HCT116 (cell line): Measurements from ENCODE around the gene PCDH17. TPM values are rescaled to one million over a fixed set of nuclear protein-coding genes. Genes with fewer than 3 reads are reported as not detected.

Experiments
- ATAC-seq: fragments of 200-7000 bp; cut with Tn5 transposase; 2 replicates; pipeline ENCODE4 v1.9.1; 2020; ENCODE audit warnings: mild to moderate bottlenecking, moderate library complexity
- BruUV-seq: library from RNA; stranded (reverse); fragments of 400-500 nt; replicated peaks from 2 replicates; lab custom pipeline; 2021; lab: Mats Ljungman, UMichigan
- CTCF ChIA-PET: fragments of 300-600 bp; sonication (Branson Sonifier 250); formaldehyde crosslinking; loops from one replicate; lab custom pipeline; 2021; ENCODE audit warnings: antibody characterized with exemption; lab: Charles Lee
- POLR2A ChIA-PET: fragments of 300-600, 350-600 bp; sonication (Branson Sonifier 250); formaldehyde crosslinking; loops from one replicate; lab custom pipeline; 2021; ENCODE audit warnings: antibody characterized with exemption; lab: Charles Lee
- RAD21 ChIA-PET, 2 experiments: fragments of 300-600 bp; sonication (Branson Sonifier 250); formaldehyde crosslinking; loops; one replicate each; lab custom pipeline; 2023; ENCODE audit warnings: low total read pairs in 2 of 2; ENCODE audit not compliant: uncharacterized antibody in 2 of 2, unreplicated experiment in 2 of 2, low non-redundant PET in 1 of 2; lab: Charles Lee
- DNase-seq: peaks from one replicate; pipeline ENCODE4 v3.0.0-alpha.2; 2010; ENCODE audit warnings: low read depth, low spot score
- H2AFZ ChIP-seq: fragments of 200-600 bp; shearing (Covaris generic), sonication (generic); 2 replicates; pipeline ENCODE4 v1.6.1; 2017; ENCODE audit warnings: low read depth, mixed run types, mixed read lengths, antibody characterized with exemption, low read length; ENCODE audit not compliant: poor library complexity, severe bottlenecking
- H3K27ac ChIP-seq: 2 replicates; pipeline ENCODE4 v1.5.1; 2012; ENCODE audit warnings: low read depth, low read length
- H3K27me3 ChIP-seq: fragments of 200-600 bp; sonication (generic); 2 replicates; pipeline ENCODE4 v1.6.1; 2016; ENCODE audit warnings: mixed run types, low read length, mixed read lengths; ENCODE audit not compliant: insufficient read depth
- H3K36me3 ChIP-seq, 2 experiments: fragments of 200-500 bp in 1 of 2; fragments of 200-600 bp in 1 of 2; sonication (Bioruptor generic) in 1 of 2; sonication (generic) in 1 of 2; 2 replicates each; pipeline versions ENCODE4 v1.5.1 to v1.6.1; 2014 to 2016; ENCODE audit warnings: low read length in 2 of 2, inconsistent platforms in 1 of 2, mixed read lengths in 1 of 2, mixed run types in 1 of 2; ENCODE audit not compliant: insufficient read depth in 2 of 2, control insufficient read depth in 1 of 2
- H3K4me1 ChIP-seq, 2 experiments: fragments of 200-600 bp in 1 of 2; sonication (generic) in 1 of 2; 2 replicates each; pipeline versions ENCODE4 v1.5.1 to v1.6.1; 2012 to 2017; ENCODE audit warnings: low read length in 2 of 2, inconsistent platforms in 1 of 2, mild to moderate bottlenecking in 1 of 2, mixed read lengths in 1 of 2, mixed run types in 1 of 2, moderate library complexity in 1 of 2; ENCODE audit not compliant: insufficient read depth in 2 of 2, control insufficient read depth in 1 of 2
- H3K4me2 ChIP-seq: fragments of 200-600 bp; sonication (generic); 2 replicates; pipeline ENCODE4 v1.6.1; 2017; ENCODE audit warnings: mixed run types, low read length, mixed read lengths
- H3K4me3 ChIP-seq, 2 experiments: fragments of 200-600 bp in 1 of 2; sonication (generic) in 1 of 2; replicated peaks in 1 of 2; 2 replicates each; pipeline ENCODE4 v1.5.1; 2011 to 2016; ENCODE audit warnings: low read length in 2 of 2, control low read depth in 1 of 2, low read depth in 1 of 2, mild to moderate bottlenecking in 1 of 2, mixed read lengths in 1 of 2, mixed run types in 1 of 2
- H3K79me2 ChIP-seq: fragments of 200-600 bp; sonication (generic); 2 replicates; pipeline ENCODE4 v1.6.1; 2017; ENCODE audit warnings: mild to moderate bottlenecking, mixed run types, low read length, moderate library complexity, mixed read lengths; ENCODE audit not compliant: insufficient read depth
- H3K9ac ChIP-seq: fragments of 200-600 bp; sonication (generic); 2 replicates; pipeline ENCODE4 v1.6.1; 2016; ENCODE audit warnings: low read length, mixed read lengths
- H3K9me2 ChIP-seq: fragments of 200-600 bp; sonication (generic), shearing (Covaris generic); 2 replicates; pipeline ENCODE4 v1.6.1; 2017; ENCODE audit warnings: mixed run types, mild to moderate bottlenecking, moderate library complexity; ENCODE audit not compliant: insufficient read depth
- H3K9me3 ChIP-seq, 2 experiments: fragments of 200-500 bp in 1 of 2; fragments of 200-600 bp in 1 of 2; sonication (Bioruptor generic) in 1 of 2; sonication (generic) in 1 of 2; 2 replicates each; pipeline ENCODE4 v1.6.1; 2014 to 2017; ENCODE audit warnings: low read length in 2 of 2, mixed read lengths in 2 of 2, inconsistent platforms in 1 of 2, low read depth in 1 of 2, mild to moderate bottlenecking in 1 of 2, mixed run types in 1 of 2, moderate library complexity in 1 of 2; ENCODE audit not compliant: control insufficient read depth in 1 of 2, insufficient read depth in 1 of 2
- H4K20me1 ChIP-seq: fragments of 200-600 bp; sonication (generic), shearing (Covaris generic); 2 replicates; pipeline ENCODE4 v1.6.1; 2017; ENCODE audit warnings: mixed run types, mild to moderate bottlenecking, moderate library complexity; ENCODE audit not compliant: insufficient read depth
- EGR1 ChIP-seq: IDR thresholded peaks from 2 replicates; pipeline ENCODE4 v1.6.1; 2012; ENCODE audit warnings: low read depth
- EZH2phosphoT487 ChIP-seq: fragments of 200-600 bp; IDR thresholded peaks from 2 replicates; pipeline ENCODE4 v1.6.1; 2018; ENCODE audit warnings: antibody characterized with exemption, borderline replicate concordance
- FOSL1 ChIP-seq: IDR thresholded peaks from 2 replicates; pipeline ENCODE4 v1.6.1; 2012; ENCODE audit warnings: low read depth
- JUND ChIP-seq: IDR thresholded peaks from 2 replicates; pipeline ENCODE4 v1.6.1; 2012
- POLR2A ChIP-seq: IDR thresholded peaks from 2 replicates; pipeline ENCODE4 v1.7.0; 2011; ENCODE audit warnings: borderline replicate concordance; ENCODE audit not compliant: insufficient read depth, insufficient read length; ENCODE audit errors: extremely low read depth
- SRF ChIP-seq: IDR thresholded peaks from 2 replicates; pipeline ENCODE4 v1.6.1; 2012; ENCODE audit warnings: low read depth
- intact Hi-C: fragments of 100-400 bp; cut with micrococcal nuclease; formaldehyde crosslinking; loops from 2 replicates; pipeline ENCODE4 v1.10.0; 2022
- total RNA-seq: library from RNA; stranded (reverse); gene quantifications from one replicate; pipeline ENCODE4 v1.2.1, GENCODE V29; 2021; ENCODE audit not compliant: unreplicated experiment
- TF ChIP-seq, protein P1 (sequence below): IDR thresholded peaks from 2 replicates; pipeline ENCODE4 v1.6.1; 2012
- TF ChIP-seq, protein P2 (sequence below), 3 experiments: fragments of 200-600 bp in 1 of 3; sonication (generic) in 1 of 3; IDR thresholded peaks in 2 of 3; conservative IDR thresholded peaks in 1 of 3; 2 replicates each; pipeline ENCODE4 v1.5.1; 2012 to 2017; ENCODE audit warnings: low read depth in 2 of 3, low read length in 2 of 3, antibody characterized with exemption in 1 of 3, borderline replicate concordance in 1 of 3, control low read depth in 1 of 3, mild to moderate bottlenecking in 1 of 3, mixed read lengths in 1 of 3, mixed run types in 1 of 3, moderate library complexity in 1 of 3; ENCODE audit not compliant: insufficient read depth in 1 of 3
- TF ChIP-seq, protein P3 (sequence below): IDR thresholded peaks from 2 replicates; pipeline ENCODE4 v1.6.1; 2012; ENCODE audit warnings: low read depth

PCDH17 gene
- total RNA-seq, 1 experiment from 2014 or later, result 0.02 TPM

DNA sequence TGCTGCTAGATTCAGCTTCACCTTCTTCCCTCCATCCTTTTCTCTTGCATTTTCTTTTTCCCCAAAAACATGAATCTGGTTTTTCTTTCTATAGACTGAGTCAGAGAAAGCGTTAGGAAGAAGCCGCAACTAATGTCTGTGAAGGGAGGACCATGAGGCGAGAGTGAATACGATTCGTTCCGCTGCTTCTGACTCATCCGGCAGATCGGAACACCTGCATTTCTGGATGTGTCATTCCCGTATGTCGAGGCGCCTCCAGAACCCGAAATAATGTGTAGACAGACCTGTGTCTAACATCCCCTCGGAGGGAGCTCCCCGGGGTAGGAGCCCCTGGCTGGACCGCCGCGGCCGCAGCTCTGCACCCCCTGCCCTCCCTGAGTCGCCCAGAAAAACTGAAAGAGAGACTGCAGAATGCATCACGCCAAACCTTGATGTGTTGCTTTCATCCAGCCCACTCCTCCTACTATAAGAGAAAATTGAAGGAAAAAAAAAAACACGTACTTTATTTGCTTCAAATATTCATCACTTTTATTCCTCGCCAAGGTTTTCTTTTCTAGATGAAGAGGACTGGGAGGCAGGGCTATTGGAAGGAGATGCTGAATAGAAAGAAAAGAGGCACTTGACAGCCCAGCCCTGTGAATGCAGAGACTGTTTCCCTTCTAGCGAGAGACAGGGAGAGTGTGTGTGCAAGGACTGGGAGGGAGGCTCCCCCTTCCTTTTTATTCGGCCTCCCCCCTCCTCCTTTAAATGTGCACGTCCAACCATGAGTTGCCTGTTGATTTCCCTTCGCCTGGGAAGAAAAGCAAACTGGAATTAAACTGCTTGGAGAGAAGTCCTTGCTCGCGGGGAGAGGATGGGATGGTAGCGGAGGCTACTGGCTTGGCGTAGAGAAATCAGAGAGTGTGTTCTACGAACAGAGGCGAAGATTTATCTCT is 616 bp upstream of the PCDH17 start:
- Histone ChIP-seq H3K27ac (no peak overlapping the region), H2AFZ (no peak overlapping the region), H3K4me2 (no peak overlapping the region), H3K4me3 (no peak overlapping the region), H3K79me2 (no peaks in the 10 kb centered on the region)
- intact Hi-C loops, result no loop called here
- ATAC-seq, result no peak
- no TSS peak for BruUV-seq
- TF ChIP-seq POLR2A, result no peak
- TF ChIP-seq EZH2phosphoT487, result no peak
- TF ChIP-seq, protein P1, sequence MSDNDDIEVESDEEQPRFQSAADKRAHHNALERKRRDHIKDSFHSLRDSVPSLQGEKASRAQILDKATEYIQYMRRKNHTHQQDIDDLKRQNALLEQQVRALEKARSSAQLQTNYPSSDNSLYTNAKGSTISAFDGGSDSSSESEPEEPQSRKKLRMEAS, result no peak
- no peak for TF ChIP-seq SRF
- TF ChIP-seq, all 23 proteins: peak for 0
- POLR2A ChIA-PET, result no interaction called here
- Histone ChIP-seq H3K9me3 (peaks cover 0 to 12% of the 10 kb centered on the region in 2 experiments; a peak in 2 of 4 replicates), H3K4me1 (no peaks in the 10 kb centered on the region), H3K36me3 (no peaks in the 10 kb centered on the region), H3K27me3 (no peaks in the 10 kb centered on the region), H3K9me2 (no peaks in the 10 kb centered on the region), H3K9ac (no peak overlapping the region), H4K20me1 (no peaks in the 10 kb centered on the region)
- RAD21 ChIA-PET, result no interaction called here
- DNase-seq, result no peak
- CTCF ChIA-PET, result no interaction called here

DNA sequence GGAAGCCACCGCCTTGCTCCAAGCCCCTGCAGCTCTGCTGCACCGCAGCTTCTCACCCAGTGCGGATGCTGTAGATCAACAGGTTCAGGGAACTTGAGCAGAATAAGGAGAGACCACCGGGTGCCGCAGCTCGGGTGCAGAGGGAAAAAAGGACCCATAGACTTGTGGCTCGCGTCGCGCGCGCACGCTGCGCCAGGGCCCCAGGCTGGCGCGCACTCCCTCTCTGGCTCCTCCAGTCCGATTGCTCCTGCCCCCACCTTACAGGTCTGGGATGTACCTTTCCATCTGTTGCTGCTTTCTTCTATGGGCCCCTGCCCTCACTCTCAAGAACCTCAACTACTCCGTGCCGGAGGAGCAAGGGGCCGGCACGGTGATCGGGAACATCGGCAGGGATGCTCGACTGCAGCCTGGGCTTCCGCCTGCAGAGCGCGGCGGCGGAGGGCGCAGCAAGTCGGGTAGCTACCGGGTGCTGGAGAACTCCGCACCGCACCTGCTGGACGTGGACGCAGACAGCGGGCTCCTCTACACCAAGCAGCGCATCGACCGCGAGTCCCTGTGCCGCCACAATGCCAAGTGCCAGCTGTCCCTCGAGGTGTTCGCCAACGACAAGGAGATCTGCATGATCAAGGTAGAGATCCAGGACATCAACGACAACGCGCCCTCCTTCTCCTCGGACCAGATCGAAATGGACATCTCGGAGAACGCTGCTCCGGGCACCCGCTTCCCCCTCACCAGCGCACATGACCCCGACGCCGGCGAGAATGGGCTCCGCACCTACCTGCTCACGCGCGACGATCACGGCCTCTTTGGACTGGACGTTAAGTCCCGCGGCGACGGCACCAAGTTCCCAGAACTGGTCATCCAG is 964 bp downstream of the PCDH17 start:
- ChIA-PET RAD21 (no interaction called here), CTCF (no interaction called here), POLR2A (no interaction called here)
- Histone ChIP-seq H3K4me2 (no peak overlapping the region), H3K9me3 (peaks cover 3 to 15% of the 10 kb centered on the region in 2 experiments; a peak in 2 of 4 replicates), H2AFZ (no peak overlapping the region), H3K4me3 (no peak overlapping the region), H3K27ac (no peak overlapping the region), H3K36me3 (no peaks in the 10 kb centered on the region), H3K4me1 (no peaks in the 10 kb centered on the region), H3K9me2 (no peaks in the 10 kb centered on the region), H3K79me2 (no peaks in the 10 kb centered on the region), H4K20me1 (no peaks in the 10 kb centered on the region), H3K27me3 (no peaks in the 10 kb centered on the region), H3K9ac (no peak overlapping the region)
- BruUV-seq, result no TSS peak
- no peak for DNase-seq
- intact Hi-C loops, result no loop called here
- ATAC-seq, result no peak
- TF ChIP-seq POLR2A, result no peak
- no peak for TF ChIP-seq EZH2phosphoT487
- no peak for TF ChIP-seq EGR1
- TF ChIP-seq, protein P2, sequence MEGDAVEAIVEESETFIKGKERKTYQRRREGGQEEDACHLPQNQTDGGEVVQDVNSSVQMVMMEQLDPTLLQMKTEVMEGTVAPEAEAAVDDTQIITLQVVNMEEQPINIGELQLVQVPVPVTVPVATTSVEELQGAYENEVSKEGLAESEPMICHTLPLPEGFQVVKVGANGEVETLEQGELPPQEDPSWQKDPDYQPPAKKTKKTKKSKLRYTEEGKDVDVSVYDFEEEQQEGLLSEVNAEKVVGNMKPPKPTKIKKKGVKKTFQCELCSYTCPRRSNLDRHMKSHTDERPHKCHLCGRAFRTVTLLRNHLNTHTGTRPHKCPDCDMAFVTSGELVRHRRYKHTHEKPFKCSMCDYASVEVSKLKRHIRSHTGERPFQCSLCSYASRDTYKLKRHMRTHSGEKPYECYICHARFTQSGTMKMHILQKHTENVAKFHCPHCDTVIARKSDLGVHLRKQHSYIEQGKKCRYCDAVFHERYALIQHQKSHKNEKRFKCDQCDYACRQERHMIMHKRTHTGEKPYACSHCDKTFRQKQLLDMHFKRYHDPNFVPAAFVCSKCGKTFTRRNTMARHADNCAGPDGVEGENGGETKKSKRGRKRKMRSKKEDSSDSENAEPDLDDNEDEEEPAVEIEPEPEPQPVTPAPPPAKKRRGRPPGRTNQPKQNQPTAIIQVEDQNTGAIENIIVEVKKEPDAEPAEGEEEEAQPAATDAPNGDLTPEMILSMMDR (IDR thresholded peaks at IDR 0.05 in 2 of 3, conservative IDR thresholded peaks at IDR 0.05 in 1 of 3; ENCODE audit: borderline replicate concordance in 1 of 3, insufficient read depth in 1 of 3, low read depth in 2 of 3, low read length in 2 of 3), result no peak
- TF ChIP-seq FOSL1, result no peak
- TF ChIP-seq SRF, result no peak
- TF ChIP-seq, protein P3, sequence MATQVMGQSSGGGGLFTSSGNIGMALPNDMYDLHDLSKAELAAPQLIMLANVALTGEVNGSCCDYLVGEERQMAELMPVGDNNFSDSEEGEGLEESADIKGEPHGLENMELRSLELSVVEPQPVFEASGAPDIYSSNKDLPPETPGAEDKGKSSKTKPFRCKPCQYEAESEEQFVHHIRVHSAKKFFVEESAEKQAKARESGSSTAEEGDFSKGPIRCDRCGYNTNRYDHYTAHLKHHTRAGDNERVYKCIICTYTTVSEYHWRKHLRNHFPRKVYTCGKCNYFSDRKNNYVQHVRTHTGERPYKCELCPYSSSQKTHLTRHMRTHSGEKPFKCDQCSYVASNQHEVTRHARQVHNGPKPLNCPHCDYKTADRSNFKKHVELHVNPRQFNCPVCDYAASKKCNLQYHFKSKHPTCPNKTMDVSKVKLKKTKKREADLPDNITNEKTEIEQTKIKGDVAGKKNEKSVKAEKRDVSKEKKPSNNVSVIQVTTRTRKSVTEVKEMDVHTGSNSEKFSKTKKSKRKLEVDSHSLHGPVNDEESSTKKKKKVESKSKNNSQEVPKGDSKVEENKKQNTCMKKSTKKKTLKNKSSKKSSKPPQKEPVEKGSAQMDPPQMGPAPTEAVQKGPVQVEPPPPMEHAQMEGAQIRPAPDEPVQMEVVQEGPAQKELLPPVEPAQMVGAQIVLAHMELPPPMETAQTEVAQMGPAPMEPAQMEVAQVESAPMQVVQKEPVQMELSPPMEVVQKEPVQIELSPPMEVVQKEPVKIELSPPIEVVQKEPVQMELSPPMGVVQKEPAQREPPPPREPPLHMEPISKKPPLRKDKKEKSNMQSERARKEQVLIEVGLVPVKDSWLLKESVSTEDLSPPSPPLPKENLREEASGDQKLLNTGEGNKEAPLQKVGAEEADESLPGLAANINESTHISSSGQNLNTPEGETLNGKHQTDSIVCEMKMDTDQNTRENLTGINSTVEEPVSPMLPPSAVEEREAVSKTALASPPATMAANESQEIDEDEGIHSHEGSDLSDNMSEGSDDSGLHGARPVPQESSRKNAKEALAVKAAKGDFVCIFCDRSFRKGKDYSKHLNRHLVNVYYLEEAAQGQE, result no peak
- TF ChIP-seq JUND, result no peak
